ENCODE data around the gene CHN1.
A peak's percentile ranks its signal among the peaks of the same experiment; 100 is the strongest.

The CHN1 gene

DNA sequence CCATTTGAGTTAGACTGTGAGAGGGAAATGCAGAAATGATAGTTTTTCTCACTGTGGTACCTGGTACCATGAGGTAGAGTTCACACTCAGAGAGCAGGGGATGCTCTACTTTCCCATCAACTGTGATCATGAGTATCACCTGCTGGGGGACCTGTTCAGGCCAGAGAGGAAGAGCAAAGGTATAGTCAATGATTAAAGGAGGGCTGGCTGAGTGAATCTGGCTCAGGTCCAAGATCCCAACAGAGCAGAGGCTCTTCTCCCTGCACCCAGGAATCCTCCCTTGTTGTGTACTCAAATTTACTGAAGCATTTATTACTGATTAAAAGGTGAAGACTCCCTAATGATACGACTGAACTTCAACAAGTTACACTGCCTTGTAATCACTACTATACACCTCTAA, 136.3 kb downstream of the CHN1 start:
- Mint-ChIP-seq H3K27me3 (no peaks in the 10 kb centered on the region), H3K36me3 (ENCODE audit: low read depth) (no peaks in the 10 kb centered on the region), H3K4me3 (no peak overlapping the region), H3K9me3 (no peaks in the 10 kb centered on the region), H3K27ac (no peak overlapping the region), H3K4me1 (ENCODE audit: low read depth) (no peaks in the 10 kb centered on the region)

DNA sequence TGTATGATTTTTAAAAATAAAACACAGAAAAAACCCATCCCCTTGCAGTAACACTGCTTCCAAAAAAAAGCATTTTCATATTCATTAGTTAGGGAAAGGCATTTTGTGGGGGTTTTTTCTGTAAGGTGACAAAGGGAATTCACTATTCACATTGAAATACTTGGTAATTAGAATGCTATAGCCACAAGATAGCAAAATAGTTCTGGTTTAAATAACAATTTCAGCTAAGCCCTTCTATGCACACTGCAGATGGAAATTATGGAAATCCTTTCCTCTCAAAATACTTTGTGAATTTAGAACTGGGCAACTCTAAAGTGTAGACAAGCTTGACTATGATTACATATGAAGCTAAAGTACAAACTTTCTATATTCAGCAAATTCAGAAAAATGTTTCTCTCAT, 138.8 kb downstream of the CHN1 start:
- Mint-ChIP-seq H3K9me3 (no peaks in the 10 kb centered on the region), H3K36me3 (ENCODE audit: low read depth) (no peaks in the 10 kb centered on the region), H3K4me1 (ENCODE audit: low read depth) (no peaks in the 10 kb centered on the region), H3K4me3 (no peak overlapping the region), H3K27ac (no peak overlapping the region), H3K27me3 (peaks cover 6% of the 10 kb centered on the region)

DNA sequence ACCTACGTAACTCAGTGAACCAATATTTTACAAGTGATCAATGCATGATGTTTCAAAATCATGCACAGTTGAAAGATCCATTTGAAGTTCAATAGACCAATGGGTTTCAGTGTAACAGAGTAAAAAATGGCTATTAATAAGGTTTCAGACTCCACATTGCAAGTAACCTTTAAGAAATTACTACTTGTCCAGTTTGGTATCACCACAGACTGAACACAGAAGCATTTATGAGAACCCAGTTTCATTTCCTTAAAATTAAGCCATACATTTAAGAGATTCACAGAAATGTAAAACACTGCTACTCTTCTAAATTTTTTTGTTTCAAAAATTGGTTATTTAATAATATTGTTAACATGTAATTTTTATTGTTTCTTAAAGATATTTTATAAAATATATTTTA, 142.0 kb downstream of the CHN1 start:
- Mint-ChIP-seq H3K9me3 (no peaks in the 10 kb centered on the region), H3K27me3 (peaks cover 6% of the 10 kb centered on the region), H3K4me1 (ENCODE audit: low read depth) (no peaks in the 10 kb centered on the region), H3K27ac (no peak overlapping the region), H3K4me3 (no peak overlapping the region), H3K36me3 (ENCODE audit: low read depth) (no peaks in the 10 kb centered on the region)

DNA sequence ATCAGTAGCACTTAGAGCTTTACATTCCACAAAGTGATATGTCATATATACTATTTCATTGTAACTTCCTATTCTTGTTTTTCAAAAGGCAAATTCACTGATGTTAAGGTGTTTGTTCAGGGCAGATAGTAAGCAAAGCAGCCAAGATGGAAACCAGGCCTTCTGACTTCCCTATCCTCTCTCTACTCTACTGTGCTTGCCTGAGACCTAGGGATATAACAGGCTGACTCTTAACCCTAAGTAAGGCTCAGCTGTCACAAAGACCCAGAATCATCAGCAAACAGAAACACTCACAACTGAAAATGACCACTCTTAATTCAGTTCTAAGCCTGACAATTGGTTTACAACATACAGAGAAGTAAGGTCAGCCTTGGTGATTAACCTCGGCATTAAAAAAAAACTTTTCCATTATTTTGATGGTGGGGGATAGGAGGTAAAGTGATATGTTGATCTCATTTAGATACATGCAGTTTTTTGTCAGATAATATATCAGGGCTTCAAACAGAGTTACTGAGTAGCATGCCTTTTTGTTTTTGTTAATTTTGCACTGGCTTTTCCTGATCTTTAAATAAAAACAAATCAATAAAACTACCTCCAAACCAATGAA, 145.5 kb downstream of the CHN1 start:
- Mint-ChIP-seq H3K9me3 (no peaks in the 10 kb centered on the region), H3K27me3 (peaks cover 6% of the 10 kb centered on the region), H3K4me3 (no peak overlapping the region), H3K27ac (no peak overlapping the region), H3K4me1 (ENCODE audit: low read depth) (no peaks in the 10 kb centered on the region), H3K36me3 (ENCODE audit: low read depth) (no peaks in the 10 kb centered on the region)

DNA sequence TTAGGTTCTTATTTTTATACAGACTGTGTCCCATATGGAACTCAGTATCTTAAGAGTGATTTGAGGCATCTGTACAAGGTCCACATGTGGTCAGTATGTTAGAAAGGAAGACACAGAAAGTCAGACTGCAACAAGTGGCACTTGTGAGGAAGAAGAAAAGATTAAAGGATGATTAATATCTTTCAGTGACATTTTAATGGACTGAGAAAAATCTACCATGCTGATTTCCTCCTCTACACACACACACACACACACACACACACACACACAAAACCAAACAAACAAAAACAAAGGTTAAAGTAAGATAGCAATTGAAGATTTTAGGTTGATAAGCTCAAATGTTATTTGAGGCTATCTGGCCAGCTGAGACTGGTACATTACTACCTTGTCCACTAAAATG, 146.4 kb downstream of the CHN1 start:
- H3K4me1 Mint-ChIP-seq (ENCODE audit: low read depth) = no peaks in the 10 kb centered on the region
- no peaks in the 10 kb centered on the region for H3K9me3 Mint-ChIP-seq
- H3K27ac Mint-ChIP-seq = no peak overlapping the region
- peaks cover 6% of the 10 kb centered on the region for H3K27me3 Mint-ChIP-seq
- H3K4me3 Mint-ChIP-seq = no peak overlapping the region
- no peaks in the 10 kb centered on the region for H3K36me3 Mint-ChIP-seq (ENCODE audit: low read depth)

DNA sequence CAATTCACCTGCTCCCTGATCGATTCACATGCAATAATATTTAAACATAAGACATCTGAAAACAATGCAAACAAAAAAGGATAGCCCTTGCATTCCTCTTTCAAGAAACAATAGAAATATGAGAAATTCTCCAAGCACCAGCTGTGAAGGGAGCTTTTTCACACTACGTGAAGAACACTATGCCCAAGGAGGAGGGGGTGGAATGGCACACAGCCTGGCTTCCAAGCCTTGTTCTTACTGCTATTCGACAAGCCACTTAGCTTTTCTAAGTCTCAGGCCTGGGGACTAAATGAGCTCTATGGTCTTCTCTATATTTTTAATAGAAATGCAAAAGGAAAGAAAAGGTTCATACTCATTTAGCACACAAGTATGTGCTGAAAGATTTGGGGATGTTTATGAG, 148.7 kb downstream of the CHN1 start:
- H3K4me1 Mint-ChIP-seq (ENCODE audit: low read depth) = no peaks in the 10 kb centered on the region
- H3K27me3 Mint-ChIP-seq = no peaks in the 10 kb centered on the region
- H3K9me3 Mint-ChIP-seq = no peaks in the 10 kb centered on the region
- no peak overlapping the region for H3K27ac Mint-ChIP-seq
- H3K36me3 Mint-ChIP-seq (ENCODE audit: low read depth) = no peaks in the 10 kb centered on the region
- no peak overlapping the region for H3K4me3 Mint-ChIP-seq

DNA sequence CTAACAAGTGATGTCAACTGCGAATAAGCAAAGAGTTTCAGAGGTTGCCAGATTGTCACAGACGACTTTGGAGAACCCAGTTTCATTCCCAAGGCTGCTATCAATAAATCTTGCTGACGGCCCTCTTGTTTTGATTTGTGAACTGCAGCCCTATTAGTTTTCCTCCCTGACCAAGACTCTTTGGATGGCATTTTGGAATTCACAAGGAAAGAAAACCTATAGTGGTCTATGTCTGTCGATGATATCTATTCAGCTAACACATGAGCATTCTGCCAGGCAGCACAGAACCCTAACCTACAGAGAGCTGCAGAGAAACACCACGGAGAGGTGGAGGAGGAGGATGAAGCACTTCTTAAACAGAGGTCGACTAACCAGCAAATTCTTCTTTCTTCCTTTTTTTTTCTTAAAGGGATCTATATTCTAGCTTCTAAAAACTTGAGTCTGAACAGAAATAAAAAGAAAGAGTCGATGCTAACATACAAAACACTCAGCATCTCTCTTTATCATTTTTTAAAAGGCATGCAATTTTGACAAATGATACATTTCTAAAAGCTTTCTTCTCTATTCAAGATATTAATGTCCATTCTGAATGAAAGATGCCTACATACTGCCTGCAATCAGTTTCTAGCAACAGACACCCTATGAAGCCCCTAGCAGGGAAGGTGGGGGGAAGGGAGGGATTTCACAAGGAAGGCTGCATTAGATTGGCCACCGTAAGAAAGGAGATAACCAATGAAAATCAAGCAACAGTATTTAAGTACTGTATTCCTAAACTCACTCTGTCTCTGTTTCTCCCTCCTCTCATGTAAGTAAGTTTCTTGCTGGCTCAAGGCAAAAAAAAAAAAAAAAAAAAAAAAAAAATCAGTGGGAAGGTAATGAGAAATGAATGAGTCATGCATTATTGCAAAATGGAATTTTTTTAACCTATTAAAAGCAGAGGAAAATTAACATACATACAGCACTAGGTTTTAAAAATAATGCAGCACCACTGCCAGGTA, 157.9 kb downstream of the CHN1 start:
- Mint-ChIP-seq H3K27ac (no peak overlapping the region), H3K4me1 (ENCODE audit: low read depth) (peaks cover 41% of the 10 kb centered on the region), H3K27me3 (no peaks in the 10 kb centered on the region), H3K4me3 (peak overlapping the region; percentile 12), H3K36me3 (ENCODE audit: low read depth) (no peaks in the 10 kb centered on the region), H3K9me3 (no peaks in the 10 kb centered on the region)

DNA sequence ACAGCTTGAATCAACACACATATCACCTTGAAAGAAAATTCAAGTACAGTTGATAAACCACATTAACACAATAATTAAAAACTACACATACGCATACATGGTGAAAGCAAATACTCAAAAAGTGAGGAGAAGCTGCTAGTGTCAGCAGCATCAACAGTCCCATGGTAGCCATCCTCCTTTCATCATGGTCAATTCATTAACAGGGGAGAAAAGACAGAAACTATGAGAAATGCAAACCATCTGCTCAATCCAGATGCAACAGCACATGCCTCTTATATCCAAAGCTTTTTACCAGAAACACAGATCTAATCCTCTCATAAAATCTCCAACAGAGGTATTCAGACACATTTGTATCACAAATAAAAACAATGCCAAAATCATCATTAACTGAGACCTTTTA, 159.0 kb downstream of the CHN1 start:
- H3K4me1 Mint-ChIP-seq (ENCODE audit: low read depth) = peaks cover 41% of the 10 kb centered on the region
- H3K27me3 Mint-ChIP-seq = peaks cover 4% of the 10 kb centered on the region
- peak overlapping the region; percentile 15 for H3K27ac Mint-ChIP-seq
- no peaks in the 10 kb centered on the region for H3K9me3 Mint-ChIP-seq
- H3K4me3 Mint-ChIP-seq = peak overlapping the region; percentile 59
- H3K36me3 Mint-ChIP-seq (ENCODE audit: low read depth) = no peaks in the 10 kb centered on the region

DNA sequence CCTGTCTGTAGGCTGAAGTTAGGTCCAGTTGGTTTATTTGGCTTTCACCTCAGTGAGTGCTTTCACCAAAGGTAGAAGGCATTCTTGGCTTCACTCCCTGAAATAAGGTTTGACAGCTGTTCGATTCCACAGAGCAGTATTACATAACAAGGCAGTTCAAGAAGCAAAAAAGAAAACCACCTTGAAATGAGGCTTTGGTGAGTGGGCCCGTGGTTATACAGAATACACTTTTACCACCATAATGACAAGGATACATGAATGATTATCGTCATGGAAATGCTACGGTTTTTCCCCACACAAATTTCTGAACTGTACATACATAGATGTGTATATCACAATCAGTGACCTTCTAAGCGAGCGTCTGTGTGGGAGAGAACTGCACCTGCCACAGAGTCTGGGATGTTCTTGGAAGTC, 160.9 kb downstream of the CHN1 start:
- Mint-ChIP-seq H3K36me3 (ENCODE audit: low read depth) (no peaks in the 10 kb centered on the region), H3K9me3 (no peaks in the 10 kb centered on the region), H3K27ac (peak overlapping the region; percentile 80), H3K4me3 (peak overlapping the region; percentile 40), H3K27me3 (peaks cover 7% of the 10 kb centered on the region), H3K4me1 (ENCODE audit: low read depth) (peaks cover 41% of the 10 kb centered on the region)

DNA sequence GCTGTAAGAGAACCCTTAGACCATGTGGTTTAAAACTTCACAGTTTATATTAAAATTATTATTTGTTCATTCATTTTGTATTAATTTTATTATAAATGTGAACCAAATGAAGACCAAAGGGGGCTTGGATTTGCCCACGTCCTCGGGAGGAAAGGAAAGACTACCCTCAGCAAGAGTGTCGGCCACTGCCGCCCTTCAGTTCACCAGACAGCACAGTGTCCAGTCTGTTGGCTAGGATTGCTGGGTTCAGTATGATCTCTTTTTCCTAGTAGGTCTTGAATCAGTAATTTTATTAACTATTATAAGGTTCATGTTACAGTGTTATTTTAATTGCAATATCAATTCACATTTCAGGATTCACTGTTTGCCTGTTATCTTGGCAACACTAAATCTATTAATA, 162.7 kb downstream of the CHN1 start:
- H3K9me3 Mint-ChIP-seq = no peaks in the 10 kb centered on the region
- peaks cover 10% of the 10 kb centered on the region for H3K27me3 Mint-ChIP-seq
- peaks cover 34% of the 10 kb centered on the region for H3K4me1 Mint-ChIP-seq (ENCODE audit: low read depth)
- no peaks in the 10 kb centered on the region for H3K36me3 Mint-ChIP-seq (ENCODE audit: low read depth)
- H3K4me3 Mint-ChIP-seq = no peak overlapping the region
- no peak overlapping the region for H3K27ac Mint-ChIP-seq

DNA sequence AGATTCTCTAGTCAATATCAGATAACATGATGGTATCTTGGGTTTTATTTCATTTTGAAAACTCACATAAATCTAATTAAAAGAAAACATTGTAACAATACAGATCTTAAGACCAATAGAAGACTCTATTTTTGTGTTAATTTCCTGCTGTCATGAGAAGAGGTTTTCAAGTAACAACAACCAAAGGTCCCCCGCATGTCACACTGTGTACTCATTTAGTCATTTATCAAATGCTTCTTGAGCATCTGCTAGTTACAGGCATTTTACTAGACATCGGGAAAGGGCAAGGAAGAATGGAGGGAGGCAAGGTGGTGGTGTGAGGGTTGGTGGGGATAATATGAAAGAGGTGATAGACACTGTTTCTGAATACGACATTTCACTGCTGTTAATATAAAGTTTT, 163.2 kb downstream of the CHN1 start:
- Mint-ChIP-seq H3K36me3 (ENCODE audit: low read depth) (no peaks in the 10 kb centered on the region), H3K27me3 (peaks cover 10% of the 10 kb centered on the region), H3K4me1 (ENCODE audit: low read depth) (peaks cover 30% of the 10 kb centered on the region), H3K4me3 (no peak overlapping the region), H3K9me3 (no peaks in the 10 kb centered on the region), H3K27ac (no peak overlapping the region)

DNA sequence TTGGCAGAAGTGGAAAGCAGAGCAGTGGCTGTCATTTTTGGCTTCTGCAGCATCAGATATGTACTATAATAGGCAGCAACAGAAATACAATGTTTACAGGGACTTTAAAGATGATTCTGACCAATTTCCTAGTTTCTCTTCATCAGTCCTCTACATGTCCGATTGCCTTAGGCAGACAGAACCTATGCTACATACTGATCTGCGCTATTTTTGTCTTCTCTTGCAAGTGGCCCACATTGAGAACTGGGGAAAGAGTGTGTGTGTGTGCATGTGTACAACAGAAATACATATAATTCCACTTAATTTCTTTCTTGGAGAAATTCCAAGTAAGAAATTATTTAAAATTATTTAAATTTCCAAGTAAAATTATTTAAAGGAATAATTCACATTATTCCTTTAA, 163.8 kb downstream of the CHN1 start:
- H3K9me3 Mint-ChIP-seq = no peaks in the 10 kb centered on the region
- H3K4me1 Mint-ChIP-seq (ENCODE audit: low read depth) = peaks cover 32% of the 10 kb centered on the region
- no peaks in the 10 kb centered on the region for H3K36me3 Mint-ChIP-seq (ENCODE audit: low read depth)
- H3K27me3 Mint-ChIP-seq = peaks cover 10% of the 10 kb centered on the region
- H3K27ac Mint-ChIP-seq = no peak overlapping the region
- H3K4me3 Mint-ChIP-seq = no peak overlapping the region

DNA sequence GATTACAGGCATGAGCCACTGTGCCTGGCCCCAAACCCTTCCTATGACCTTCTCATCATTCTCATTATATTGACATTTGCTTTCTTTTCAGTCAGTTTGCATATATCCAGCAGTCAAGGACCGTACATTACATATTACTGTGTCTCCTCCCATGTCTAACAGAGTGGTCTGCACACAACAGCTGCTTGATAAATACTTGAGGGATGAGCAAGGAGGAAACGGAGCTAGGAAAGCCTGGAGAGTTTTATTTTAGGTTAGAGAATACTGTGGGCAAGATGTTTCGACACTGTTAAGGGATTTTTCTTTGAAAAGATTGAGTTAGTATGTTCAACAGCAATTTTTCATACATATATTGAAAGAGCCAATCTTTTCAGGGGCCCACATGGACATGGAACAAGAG, 164.7 kb downstream of the CHN1 start:
- Mint-ChIP-seq H3K27me3 (peaks cover 10% of the 10 kb centered on the region), H3K27ac (no peak overlapping the region), H3K4me3 (no peak overlapping the region), H3K4me1 (ENCODE audit: low read depth) (peaks cover 37% of the 10 kb centered on the region), H3K9me3 (peaks cover 3% of the 10 kb centered on the region), H3K36me3 (ENCODE audit: low read depth) (peaks cover 3% of the 10 kb centered on the region)

DNA sequence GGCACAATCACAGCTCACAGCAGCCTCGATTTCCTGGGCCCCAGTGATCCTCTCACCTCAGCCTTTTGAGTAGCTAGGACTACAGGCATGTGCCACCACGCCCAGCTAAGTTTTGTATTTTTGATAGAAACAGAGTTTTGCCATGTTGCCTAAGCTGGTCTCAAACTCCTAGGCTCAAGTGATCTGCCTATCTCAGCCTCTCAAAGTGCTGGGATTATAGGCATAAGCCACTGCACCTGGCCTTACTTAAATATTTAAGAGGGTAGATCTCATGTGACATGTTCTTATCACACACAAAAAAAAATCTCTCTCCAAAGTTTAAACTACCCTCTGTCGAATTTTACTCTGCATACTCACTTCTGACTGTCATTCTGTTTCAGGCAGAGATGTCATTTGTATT, 165.5 kb downstream of the CHN1 start:
- Mint-ChIP-seq H3K9me3 (peaks cover 6% of the 10 kb centered on the region), H3K36me3 (ENCODE audit: low read depth) (peaks cover 5% of the 10 kb centered on the region)

DNA sequence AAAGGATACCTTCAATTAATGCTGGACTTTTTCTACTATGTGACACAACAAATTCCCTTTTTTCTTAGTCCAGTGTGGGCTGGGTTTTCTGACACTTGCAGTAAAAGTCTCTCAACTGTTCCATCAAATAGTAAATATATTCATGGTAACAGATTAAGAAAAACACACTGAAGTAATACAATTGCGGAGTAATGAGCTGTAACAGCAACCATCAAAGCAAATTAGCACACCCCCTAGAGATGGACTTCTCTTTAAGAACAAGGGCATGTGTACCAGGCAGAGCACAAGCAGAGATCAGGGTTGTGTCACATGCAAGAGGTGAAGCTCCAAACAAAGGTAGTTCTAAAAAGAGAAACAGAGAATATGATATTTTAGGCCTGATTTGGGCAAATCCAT, 168.2 kb downstream of the CHN1 start:
- Mint-ChIP-seq H3K4me1 (ENCODE audit: low read depth) (peaks cover 50% of the 10 kb centered on the region), H3K4me3 (no peak overlapping the region)

More for the DNA sequence above, 165.5 kb downstream of the CHN1 start:
- no peak overlapping the region for H3K4me3 Mint-ChIP-seq
- peaks cover 10% of the 10 kb centered on the region for H3K27me3 Mint-ChIP-seq
- H3K27ac Mint-ChIP-seq = no peak overlapping the region
- H3K4me1 Mint-ChIP-seq (ENCODE audit: low read depth) = peaks cover 39% of the 10 kb centered on the region

More for the DNA sequence above, 168.2 kb downstream of the CHN1 start:
- H3K9me3 Mint-ChIP-seq = peaks cover 18% of the 10 kb centered on the region
- no peak overlapping the region for H3K27ac Mint-ChIP-seq
- peaks cover 9% of the 10 kb centered on the region for H3K27me3 Mint-ChIP-seq
- peaks cover 14% of the 10 kb centered on the region for H3K36me3 Mint-ChIP-seq (ENCODE audit: low read depth)

Data from stimulated activated naive CD8-positive, alpha-beta T cell treated with anti-CD3 and anti-CD28 coated beads, Interleukin-15, Interleukin-2, amounts not matched to agents 100 ng/mL and 50 ng/mL, for 24 hours (primary cell).